ENCODE data around the gene RAB21.

DNA sequence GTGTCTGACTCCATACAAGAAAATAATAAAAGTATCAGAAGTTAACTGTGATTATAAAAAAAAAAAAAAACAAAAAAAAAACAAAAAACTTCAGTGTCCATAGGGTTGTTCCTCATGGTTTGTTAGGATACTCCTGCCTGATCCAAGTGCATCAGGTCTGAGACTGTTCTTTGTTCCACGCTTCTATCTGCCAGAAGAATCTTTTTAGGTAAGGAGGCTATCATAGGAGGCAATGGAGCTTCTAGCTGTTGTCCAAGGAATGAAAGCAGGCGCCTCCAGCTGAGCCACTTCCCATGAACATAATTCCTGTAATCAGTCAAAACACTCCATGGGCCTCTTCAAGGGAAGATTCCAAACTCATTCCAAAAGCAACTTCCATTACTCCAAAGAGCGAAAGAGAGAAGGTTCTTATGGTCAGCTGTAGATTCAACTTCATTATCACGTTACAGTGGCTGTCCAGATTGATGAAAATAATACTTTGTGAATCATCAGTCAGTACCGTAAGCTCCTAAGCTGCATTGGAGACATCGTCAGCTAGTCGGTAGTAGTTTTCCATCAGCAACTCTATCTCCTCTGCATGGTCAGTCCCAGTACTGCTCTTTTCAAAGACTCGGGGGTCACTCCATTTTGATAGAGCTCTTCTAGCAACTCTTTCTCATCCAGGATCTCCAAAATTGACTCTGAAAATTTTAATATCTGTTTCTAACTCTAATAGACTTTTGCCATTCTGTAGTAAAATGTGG, 94.6 kb downstream of the RAB21 start:
- TF ChIP-seq, protein P1, sequence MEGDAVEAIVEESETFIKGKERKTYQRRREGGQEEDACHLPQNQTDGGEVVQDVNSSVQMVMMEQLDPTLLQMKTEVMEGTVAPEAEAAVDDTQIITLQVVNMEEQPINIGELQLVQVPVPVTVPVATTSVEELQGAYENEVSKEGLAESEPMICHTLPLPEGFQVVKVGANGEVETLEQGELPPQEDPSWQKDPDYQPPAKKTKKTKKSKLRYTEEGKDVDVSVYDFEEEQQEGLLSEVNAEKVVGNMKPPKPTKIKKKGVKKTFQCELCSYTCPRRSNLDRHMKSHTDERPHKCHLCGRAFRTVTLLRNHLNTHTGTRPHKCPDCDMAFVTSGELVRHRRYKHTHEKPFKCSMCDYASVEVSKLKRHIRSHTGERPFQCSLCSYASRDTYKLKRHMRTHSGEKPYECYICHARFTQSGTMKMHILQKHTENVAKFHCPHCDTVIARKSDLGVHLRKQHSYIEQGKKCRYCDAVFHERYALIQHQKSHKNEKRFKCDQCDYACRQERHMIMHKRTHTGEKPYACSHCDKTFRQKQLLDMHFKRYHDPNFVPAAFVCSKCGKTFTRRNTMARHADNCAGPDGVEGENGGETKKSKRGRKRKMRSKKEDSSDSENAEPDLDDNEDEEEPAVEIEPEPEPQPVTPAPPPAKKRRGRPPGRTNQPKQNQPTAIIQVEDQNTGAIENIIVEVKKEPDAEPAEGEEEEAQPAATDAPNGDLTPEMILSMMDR (conservative IDR thresholded peaks at IDR 0.05), result no peak
- no peak for TF ChIP-seq ZFX (IDR thresholded peaks at IDR 0.05)
